COLO668 (cell line): Measurements from ENCODE around the gene NOC2L.

Experiments
- DNase-seq: peaks from one replicate; lab custom pipeline; 2025; ENCODE audit not compliant: unreplicated experiment; lab: John Stamatoyannopoulos, UW

Gene NOC2L

GRCh38 chr1:958823-959730 is at the start of gene NOC2L:
TSS of gene NOC2L (minus strand) at chr1:959256. CDS start at chr1:959240, 16 bp downstream.
- DNase-seq: peak; percentile 98

GRCh38 chr1:1006305-1007159 is 47.5 kb upstream of the NOC2L start:
- peak; percentile 93 for DNase-seq

GRCh38 chr1:1005774-1006304 is 46.8 kb upstream of the NOC2L start:
- DNase-seq: no peak

GRCh38 chr1:1004780-1005697 is 46.0 kb upstream of the NOC2L start:
- peak; percentile 58 for DNase-seq

- DNase-seq: no peak
Measured at GRCh38 chr1:1004420-1004779, 45.3 kb upstream of the NOC2L start.

DNA sequence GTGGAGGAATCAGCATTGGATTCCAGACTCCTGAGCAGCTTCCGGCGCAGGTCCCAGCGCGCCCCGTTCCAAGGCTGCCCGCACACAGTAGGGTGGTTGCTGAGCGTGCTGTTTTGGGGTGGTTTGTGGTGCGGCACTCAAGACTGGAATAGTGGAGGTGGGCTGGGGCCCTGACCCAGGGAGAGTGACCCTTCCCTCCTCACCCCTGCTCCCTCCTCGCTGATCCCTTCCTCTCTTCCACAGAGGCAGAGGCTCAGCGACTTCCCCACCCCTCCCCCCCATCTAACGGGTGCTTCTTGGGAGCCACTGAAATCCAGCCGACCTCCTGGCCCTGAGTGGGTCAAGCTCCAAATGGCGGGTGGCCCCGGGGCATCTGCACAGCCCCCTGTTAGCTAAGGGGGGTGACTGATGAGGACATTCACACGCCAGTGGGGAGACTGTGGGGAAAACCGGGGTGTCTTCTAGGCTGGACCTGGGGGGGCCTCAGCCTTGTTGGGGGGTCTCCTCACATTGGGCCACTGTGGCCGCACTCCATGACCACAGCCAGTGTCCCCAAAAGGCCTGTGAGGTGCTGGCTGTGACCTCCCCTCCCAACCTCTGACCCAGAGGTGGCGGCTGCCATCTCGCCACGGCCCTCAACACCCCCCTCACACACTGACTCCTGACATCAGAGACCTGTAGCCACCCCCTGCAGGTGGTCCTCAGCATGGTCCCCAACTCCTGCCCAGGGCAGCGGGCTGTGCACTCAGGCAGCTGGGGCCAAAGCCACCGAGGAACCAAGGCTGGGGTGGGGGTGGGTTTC is 44.8 kb upstream of the NOC2L start:
- no peak for DNase-seq

- no peak for DNase-seq
Measured at GRCh38 chr1:1001057-1001783, 42.2 kb upstream of the NOC2L start.

- peak; percentile 95 for DNase-seq
Measured at GRCh38 chr1:1000357-1001056, 41.5 kb upstream of the NOC2L start.

DNA sequence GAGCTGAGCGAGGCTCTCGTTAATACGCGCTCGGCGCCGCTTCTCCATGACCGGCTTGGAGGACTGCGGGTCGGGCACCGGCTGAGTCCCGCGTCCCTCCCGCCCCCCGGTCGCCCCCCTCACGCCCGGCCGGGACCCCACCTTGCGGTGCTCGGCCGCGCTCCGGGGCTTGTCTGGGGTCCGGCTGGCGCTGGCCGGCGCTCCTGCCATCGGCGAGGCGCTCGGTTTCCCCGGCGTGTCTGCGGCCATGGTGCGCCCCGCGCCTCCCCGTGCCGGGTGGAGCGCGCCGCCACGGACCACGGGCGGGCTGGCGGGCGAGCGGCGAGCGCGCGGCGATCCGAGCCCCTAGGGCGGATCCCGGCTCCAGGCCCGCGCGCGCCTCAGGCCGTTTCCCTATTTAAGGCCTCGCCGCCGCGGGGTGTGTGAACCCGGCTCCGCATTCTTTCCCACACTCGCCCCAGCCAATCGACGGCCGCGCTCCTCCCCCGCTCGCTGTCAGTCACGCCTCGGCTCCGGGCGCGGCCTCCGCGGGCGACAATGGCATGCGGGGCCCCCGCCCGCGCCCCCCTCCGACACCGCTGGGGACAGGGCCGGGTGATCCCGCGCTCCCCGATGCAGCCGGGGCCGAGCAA is 40.8 kb upstream of the NOC2L start, which contains the start of gene HES4:
Gene HES4 (minus strand): TSS at position 373 of the 632 bp plus-strand sequence. CDS start 124 bp downstream, at position 249.
- peak; percentile 98 for DNase-seq

DNA sequence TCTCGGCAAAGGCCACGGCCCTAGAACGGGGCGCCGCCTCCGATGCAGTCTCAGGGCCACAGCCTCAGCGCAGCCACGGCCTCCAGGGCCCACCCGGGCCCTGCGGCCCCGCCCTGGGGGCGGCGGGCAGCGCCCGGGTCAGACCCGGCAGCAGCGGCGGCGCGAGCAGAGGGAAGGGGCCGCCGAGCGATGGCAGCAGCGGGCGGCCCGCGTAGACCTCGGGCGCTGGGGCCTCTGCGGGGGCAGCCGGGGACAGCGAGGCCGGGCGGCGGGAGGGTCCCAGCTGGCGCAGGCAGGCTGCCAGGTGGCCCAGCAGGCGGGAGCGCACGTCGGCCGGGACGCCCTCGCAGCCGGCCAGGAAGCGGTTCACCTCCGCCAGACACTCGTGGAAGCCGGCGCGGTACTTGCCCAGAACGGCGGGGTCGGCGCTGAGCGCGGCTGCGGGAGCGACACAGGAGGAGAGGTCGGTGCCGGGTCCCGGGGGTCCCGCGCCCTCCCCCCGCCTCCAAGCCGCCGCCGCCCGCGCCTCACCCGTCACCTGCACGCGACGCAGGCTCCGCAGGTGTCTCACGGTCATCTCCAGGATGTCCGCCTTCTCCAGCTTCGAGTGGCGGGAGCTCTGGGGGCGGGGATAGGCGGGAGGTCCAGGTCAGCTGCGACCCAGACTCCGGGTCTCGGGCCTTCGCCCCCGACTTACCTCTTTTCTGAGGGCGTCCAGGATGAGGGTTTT is 40.1 kb upstream of the NOC2L start:
- DNase-seq: peak; percentile 88

DNA sequence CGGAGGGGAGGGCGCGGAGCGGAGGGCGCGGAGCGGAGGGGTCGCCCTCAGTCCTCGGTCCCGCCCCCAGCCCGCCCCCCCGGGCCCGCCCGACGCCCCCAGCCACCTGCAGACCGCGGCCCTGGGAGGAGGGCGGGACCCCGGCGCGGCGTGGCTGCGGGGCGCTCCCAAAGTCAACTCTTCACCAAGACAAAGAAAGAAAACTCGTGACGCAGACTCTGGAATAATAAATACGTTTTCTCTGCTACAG is 39.6 kb upstream of the NOC2L start:
- DNase-seq: no peak

GRCh38 chr1:997993-998744 is 39.1 kb upstream of the NOC2L start:
- DNase-seq: no peak

GRCh38 chr1:997713-997992 is 38.6 kb upstream of the NOC2L start:
- DNase-seq: no peak

GRCh38 chr1:996851-997712 is 38.0 kb upstream of the NOC2L start:
- DNase-seq: no peak

DNA sequence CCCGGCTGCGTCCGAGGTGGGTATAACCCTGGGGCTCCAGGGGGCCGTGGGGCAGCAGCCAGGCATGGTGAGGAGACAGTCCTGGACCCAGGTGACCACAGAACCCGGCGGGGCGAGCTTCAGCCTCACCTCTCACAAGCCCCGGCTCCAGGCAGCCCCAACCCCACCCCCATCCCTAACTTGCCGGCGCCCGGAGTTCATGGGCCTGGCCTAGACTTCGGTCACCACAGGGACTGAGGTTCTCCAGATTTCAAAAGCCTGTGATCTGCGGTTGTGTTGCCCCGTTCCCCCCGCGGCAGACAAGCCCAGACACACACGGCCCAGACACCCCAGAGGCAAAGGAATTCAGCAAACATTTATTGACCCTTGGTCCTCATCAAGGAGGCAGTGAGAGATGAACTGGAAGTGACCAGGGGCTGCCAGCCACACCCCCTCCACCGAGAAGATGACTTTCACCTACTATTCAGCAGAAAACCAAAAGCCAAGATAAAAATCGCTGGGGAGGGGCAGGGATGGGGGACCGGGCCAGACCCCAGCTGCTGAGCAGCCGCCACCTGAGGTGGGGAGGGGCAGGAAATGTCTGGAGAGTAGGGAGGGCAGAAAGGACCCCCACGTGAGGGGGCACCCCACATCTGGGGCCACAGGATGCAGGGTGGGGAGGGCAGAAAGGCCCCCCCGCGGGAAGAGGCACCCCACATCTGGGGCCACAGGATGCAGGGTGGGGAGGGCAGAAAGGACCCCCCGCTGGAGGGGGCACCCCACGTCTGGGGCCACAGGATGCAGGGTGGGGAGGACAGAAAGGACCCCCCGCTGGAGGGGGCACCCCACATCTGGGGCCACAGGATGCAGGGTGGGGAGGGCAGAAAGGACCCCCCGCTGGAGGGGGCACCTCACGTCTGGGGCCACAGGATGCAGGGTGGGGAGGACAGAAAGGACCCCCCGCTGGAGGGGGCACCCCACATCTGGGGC is 36.9 kb upstream of the NOC2L start:
- no peak for DNase-seq
